GM19043 (cell line): ENCODE results near the gene ACAD10.
A peak's percentile ranks its signal among the peaks of the same experiment; 100 is the strongest.

Experiments used
- ATAC-seq: cut with Tn5 transposase; IDR thresholded peaks from one replicate; pipeline ENCODE4 v1.9.1; 2021; ENCODE audit warnings: low read depth; ENCODE audit not compliant: unreplicated experiment

The ACAD10 gene

DNA sequence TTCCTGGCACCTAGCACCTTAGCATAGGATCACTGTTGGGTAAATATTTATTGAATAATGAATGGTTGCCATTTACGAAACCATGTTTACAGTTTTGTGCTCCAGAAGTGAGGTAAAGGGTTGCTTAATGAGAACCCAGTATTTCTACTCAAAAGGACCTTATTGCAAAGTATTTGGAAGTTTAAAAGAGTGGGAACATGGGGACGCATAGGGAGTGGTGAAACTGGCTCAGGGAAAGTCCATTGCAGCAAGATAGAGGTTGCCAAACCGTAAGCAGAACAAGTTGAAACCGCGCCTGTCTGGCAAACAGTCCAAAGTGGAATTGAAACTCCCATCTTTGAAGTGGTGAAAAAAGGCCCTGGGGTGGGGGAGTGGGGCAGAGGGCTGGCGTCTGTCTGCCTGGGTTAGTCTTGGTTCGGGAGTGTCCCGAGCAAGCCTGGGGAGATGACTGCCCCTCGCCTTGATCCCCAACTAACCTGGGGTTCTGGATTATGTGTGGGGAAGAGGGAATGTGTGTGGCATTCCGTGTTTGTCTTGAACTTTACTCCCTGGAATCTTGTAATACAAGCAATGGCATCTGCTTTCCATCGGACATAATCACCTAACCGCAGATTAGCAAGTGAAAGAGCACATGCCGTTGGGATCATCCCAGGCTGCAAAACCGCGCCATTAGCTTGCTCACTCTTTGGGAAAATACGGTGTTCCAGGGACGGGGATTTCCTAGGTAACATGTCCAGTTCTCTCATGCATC lies 88.1 kb downstream of the ACAD10 start:
- no peak for ATAC-seq

DNA sequence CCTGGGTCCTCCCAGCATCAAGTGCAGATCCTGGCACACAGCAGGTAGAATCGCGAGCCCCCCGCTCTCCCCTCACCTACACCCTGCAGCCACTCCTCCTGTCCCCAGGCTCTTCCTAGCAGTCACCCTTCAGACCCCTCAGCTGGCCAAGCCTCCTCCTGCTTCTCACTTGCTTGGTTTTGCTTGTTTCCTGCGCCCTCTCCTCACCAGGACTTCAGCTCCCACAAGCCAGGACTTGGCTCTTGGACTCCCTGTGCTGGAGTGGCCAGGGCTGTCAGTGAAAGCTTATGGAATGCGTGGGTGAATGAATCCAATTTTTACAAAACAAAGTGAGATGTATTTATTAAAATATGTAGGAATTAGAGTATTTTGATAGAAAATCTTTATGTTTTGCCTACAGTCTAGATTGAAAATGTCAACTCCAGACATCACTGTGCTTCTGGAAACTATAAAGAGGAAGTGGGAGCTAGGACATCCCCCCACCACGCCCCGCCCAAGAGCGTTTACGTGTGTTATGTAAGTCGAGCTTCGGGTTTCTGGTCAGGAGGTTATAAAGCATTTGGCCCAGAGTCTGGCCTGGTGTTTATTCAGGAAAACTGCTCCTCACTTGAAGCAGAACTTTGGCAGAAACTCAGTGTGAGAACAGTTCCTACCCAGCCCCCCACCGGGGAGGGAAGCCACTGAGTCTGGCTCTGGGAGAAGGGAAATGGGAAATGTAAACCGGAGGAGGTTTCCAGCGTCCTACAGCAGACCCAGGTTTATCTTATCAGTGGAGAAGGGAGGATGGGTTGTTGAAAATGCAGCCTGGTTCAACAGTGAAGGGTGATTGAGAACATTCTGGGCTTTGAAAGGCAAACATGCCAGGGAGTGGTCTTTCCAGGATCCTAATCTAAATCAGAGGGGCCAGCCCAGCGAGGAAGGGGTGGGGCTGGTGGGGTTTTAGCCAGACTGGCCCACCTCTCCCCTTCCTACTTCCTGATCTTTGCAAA lies 89.6 kb downstream of the ACAD10 start:
- ATAC-seq: peak; percentile 55

GRCh38 chr12:111776836-111777344 lies 91.0 kb downstream of the ACAD10 start:
- ATAC-seq: no peak

GRCh38 chr12:111777345-111778045 lies 91.6 kb downstream of the ACAD10 start:
- ATAC-seq: no peak

GRCh38 chr12:111780166-111780565 lies 94.3 kb downstream of the ACAD10 start:
- ATAC-seq: no peak

DNA sequence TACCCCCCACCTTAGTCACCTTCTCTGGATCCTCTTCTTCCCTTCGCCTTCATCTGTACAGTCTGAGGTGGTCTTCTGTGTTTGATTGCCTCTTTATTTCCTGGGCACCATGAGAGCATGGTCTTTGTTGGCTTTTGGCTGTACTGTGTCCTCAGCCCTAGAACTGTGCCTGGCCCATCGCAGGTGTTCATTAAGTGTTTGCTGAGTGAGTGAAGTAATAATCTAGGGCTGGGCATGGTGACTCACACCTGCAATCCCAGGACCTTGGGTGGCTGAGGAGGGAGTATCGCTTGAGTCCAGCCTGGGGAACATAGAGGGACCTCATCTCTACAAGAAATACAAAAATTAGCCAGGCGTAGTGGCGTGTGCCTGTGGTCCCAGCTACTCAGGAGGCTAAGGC lies 94.8 kb downstream of the ACAD10 start:
- no peak for ATAC-seq

- no peak for ATAC-seq
Observed at GRCh38 chr12:111781085-111781658, 95.3 kb downstream of the ACAD10 start.

DNA sequence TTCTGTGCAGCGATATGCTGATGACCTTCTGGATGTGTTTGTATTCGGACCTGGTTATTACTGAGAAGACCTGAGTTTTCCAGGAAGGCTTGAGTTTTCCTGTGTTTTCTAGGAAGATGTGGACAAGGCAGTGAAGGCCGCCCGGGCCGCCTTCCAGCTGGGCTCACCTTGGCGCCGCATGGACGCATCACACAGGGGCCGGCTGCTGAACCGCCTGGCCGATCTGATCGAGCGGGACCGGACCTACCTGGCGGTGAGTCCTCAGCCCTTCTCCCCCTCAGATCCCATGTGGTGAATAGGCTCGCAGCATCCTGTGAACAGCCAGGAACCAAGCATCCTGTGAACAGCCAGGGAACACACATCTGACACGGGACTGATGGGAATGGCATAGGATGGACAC lies 97.2 kb downstream of the ACAD10 start:
- ATAC-seq: no peak

DNA sequence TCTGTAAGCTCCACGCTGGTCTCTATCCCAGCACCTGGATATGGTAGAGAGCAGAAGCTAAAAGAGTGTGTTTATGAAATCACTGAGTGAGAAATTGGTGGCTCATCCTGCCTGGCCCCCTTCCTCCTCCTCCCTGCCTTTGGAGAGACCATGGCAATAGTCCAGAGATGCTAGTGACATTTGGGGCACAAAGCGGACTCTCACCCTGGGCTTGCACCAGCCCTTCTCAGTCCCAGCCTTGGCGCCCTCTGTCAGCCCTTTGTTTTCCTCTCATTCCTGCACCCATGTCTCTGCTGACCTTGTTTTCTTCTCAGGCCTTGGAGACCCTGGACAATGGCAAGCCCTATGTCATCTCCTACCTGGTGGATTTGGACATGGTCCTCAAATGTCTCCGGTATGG lies 99.1 kb downstream of the ACAD10 start:
- ATAC-seq: no peak

- no peak for ATAC-seq
Observed at GRCh38 chr12:111785651-111786050, 99.8 kb downstream of the ACAD10 start.

GRCh38 chr12:111788178-111788654 lies 102.4 kb downstream of the ACAD10 start:
- ATAC-seq: no peak

- ATAC-seq: no peak
Observed at GRCh38 chr12:111789779-111790178, 103.9 kb downstream of the ACAD10 start.

GRCh38 chr12:111791507-111791906 lies 105.7 kb downstream of the ACAD10 start:
- no peak for ATAC-seq

GRCh38 chr12:111792155-111792855 lies 106.5 kb downstream of the ACAD10 start:
- no peak for ATAC-seq

DNA sequence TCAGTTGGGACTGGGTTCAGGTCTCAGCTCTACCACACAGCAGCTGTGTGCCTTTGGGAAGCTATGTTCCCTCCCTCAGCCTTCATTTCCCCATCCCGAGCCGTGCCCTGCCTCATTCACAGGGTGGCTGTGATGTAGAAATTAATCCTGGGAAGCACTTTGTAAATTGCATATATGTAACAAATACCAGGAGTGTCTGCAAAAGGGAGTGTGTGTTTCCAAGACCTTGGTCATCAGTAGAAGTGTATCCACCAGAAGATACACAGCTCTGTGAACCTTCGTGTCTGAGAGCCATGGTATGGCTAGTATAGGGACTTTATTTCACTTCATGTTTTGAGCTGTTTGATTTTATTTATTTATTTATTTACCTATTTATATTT lies 107.0 kb downstream of the ACAD10 start:
- ATAC-seq: no peak

DNA sequence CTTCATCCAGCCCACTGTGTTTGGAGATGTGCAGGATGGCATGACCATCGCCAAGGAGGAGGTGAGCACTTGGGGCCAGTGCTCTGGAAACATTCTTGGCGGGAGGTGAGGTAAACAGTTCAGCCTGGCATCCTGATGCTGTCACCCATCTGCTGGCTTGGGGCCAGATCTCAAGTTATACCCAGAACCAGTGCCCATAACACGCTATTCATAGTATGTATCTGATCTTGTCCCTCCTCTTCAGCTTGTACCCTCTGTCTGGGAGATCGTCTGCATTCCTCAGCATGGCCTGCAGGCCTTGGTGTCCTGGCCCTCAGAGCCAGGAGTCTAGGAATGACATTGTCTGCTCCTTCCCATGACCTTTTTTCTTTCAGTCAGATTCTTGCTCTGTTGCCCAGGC lies 112.3 kb downstream of the ACAD10 start:
- ATAC-seq: no peak

GRCh38 chr12:111799758-111800157 lies 113.9 kb downstream of the ACAD10 start:
- ATAC-seq: no peak

- ATAC-seq: no peak
Observed at GRCh38 chr12:111803038-111803626, 117.3 kb downstream of the ACAD10 start.

- no peak for ATAC-seq
Observed at GRCh38 chr12:111803851-111804250, 118.0 kb downstream of the ACAD10 start.
